PFSK-1 (cell line): ENCODE measurements around the gene PIK3R4.

Source experiments
- FOXP2 ChIP-seq: optimal IDR thresholded peaks from 2 replicates; pipeline ENCODE3; 2011; ENCODE audit warnings: borderline replicate concordance, control low read depth, inconsistent platforms; ENCODE audit not compliant: insufficient read depth; ENCODE audit errors: extremely low read length, extremely low read depth
- POLR2AphosphoS5 ChIP-seq: IDR thresholded peaks from 2 replicates; pipeline ENCODE4 v1.6.1; 2012; ENCODE audit warnings: low read depth, mild to moderate bottlenecking, control low read depth, low read length, moderate library complexity
- SIN3A ChIP-seq: IDR thresholded peaks from 2 replicates; pipeline ENCODE4 v1.6.1; 2012; ENCODE audit warnings: mild to moderate bottlenecking, low read length, moderate library complexity, borderline replicate concordance; ENCODE audit not compliant: insufficient read depth
- TAF1 ChIP-seq: IDR thresholded peaks from 2 replicates; pipeline ENCODE4 v1.6.1; 2012; ENCODE audit warnings: low read length, control low read depth, borderline replicate concordance; ENCODE audit not compliant: insufficient read depth
- TF ChIP-seq, protein P1 (sequence below), 2 experiments: IDR thresholded peaks; 2 replicates each; pipeline versions ENCODE4 v1.6.1 to v1.8.0; 2011 to 2012; ENCODE audit warnings: low read depth in 2 of 2, low read length in 2 of 2, control low read depth in 1 of 2, inconsistent platforms in 1 of 2, mild to moderate bottlenecking in 1 of 2, moderate library complexity in 1 of 2; ENCODE audit not compliant: insufficient read depth in 1 of 2

PIK3R4 gene

GRCh38 chr3:130699765-130700164 lies 46.9 kb downstream of the PIK3R4 start:
- TF ChIP-seq SIN3A (no peak), TAF1 (no peak), POLR2AphosphoS5 (no peak), FOXP2 (no peak)
- TF ChIP-seq, protein P1, sequence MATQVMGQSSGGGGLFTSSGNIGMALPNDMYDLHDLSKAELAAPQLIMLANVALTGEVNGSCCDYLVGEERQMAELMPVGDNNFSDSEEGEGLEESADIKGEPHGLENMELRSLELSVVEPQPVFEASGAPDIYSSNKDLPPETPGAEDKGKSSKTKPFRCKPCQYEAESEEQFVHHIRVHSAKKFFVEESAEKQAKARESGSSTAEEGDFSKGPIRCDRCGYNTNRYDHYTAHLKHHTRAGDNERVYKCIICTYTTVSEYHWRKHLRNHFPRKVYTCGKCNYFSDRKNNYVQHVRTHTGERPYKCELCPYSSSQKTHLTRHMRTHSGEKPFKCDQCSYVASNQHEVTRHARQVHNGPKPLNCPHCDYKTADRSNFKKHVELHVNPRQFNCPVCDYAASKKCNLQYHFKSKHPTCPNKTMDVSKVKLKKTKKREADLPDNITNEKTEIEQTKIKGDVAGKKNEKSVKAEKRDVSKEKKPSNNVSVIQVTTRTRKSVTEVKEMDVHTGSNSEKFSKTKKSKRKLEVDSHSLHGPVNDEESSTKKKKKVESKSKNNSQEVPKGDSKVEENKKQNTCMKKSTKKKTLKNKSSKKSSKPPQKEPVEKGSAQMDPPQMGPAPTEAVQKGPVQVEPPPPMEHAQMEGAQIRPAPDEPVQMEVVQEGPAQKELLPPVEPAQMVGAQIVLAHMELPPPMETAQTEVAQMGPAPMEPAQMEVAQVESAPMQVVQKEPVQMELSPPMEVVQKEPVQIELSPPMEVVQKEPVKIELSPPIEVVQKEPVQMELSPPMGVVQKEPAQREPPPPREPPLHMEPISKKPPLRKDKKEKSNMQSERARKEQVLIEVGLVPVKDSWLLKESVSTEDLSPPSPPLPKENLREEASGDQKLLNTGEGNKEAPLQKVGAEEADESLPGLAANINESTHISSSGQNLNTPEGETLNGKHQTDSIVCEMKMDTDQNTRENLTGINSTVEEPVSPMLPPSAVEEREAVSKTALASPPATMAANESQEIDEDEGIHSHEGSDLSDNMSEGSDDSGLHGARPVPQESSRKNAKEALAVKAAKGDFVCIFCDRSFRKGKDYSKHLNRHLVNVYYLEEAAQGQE (IDR thresholded peaks at IDR 0.05; ENCODE audit: insufficient read depth in 1 of 2, low read depth in 2 of 2, low read length in 2 of 2) = no peak

DNA sequence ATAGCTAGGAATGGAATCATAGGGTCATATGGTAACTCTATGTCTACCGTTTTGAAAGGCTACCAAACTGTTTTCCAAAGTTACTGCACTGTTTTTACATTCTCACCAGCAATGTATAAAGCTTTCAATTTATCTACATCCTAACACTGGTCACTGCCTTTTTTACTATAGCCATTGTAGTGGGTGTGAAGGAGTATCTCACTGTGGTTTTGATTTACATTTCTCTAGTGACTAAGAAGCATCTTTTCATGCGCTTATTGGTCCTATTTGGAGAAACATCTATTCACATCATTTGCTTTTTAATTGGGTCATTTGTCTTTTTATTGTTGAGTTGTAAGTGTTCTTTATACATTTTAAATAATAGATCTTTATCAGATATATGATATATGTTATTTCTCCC lies 53.3 kb downstream of the PIK3R4 start:
- TF ChIP-seq TAF1 = no peak
- TF ChIP-seq, protein P1 (IDR thresholded peaks at IDR 0.05; ENCODE audit: insufficient read depth in 1 of 2, low read depth in 2 of 2, low read length in 2 of 2) = no peak

GRCh38 chr3:130692455-130692854 lies 54.2 kb downstream of the PIK3R4 start:
- no peak for TF ChIP-seq POLR2AphosphoS5
- TF ChIP-seq SIN3A = no peak
- TF ChIP-seq, protein P1 (IDR thresholded peaks at IDR 0.05; ENCODE audit: insufficient read depth in 1 of 2, low read depth in 2 of 2, low read length in 2 of 2) = no peak
- TF ChIP-seq FOXP2 = no peak
- no peak for TF ChIP-seq TAF1

DNA sequence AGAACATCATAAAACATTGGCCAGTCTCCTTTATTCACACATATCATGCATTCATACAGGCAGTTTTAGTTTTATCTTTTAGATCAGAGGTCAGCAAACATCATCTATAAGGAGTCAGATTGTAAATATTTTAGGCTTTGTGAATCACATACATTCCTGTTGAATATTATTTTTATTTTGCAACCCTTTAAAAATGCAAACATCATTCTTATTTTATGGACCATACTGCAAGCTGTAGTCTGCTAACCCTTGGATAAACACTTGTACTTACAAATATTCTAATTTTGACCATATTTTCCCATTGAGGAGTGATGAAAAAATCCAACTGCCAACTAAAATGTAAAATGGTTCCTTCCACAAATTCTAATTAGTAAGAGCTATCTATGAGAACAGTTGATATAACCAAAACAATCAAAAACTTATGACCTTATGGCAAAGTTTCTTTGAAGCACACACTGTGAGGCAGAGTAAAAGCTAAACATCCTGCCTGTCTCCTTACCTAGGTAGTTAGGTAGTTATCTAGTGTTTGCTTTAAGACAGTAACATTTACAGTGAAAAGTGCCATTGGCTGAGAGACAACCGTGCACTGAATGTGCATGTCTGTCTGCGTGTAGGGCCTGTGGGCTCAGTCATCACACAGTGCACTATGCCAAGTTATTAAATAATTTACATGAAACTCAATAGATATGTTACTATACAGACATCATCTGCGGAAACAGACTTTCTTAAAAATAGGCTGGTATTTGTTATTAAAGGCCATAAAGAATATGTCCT lies 57.7 kb downstream of the PIK3R4 start:
- TF ChIP-seq FOXP2 = no peak
- TF ChIP-seq, protein P1 (IDR thresholded peaks at IDR 0.05; ENCODE audit: insufficient read depth in 1 of 2, low read depth in 2 of 2, low read length in 2 of 2) = no peak
- no peak for TF ChIP-seq SIN3A
- no peak for TF ChIP-seq TAF1
- no peak for TF ChIP-seq POLR2AphosphoS5

DNA sequence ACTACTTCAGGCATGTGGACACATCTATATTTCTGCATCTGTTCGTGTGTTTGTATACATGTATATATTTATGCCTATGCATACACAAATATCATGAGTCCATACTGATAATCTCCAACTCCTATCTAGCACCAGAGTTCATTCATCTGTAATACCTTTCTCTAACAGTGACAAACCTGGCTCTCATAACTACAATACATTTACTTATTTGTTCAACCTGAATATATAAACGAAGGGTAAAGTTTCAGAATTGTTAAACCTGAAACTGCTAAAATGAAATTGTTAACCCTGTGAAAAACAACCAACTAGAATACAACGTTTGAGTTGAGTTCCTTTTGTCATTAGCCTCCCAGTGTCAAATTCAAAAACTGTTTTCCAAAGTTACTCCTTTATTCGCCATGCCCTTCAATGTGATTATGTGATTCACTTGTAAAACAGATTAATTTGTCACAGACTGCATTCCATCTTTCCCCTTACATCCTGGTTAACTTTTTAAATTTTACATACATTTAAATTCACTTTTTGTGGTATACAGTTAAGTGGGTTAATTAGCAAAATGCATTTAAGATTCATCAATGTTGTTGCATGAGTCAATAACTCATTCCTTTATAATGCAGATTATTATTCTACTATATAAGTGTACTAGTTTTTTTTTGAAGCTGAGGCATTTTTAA lies 58.5 kb downstream of the PIK3R4 start:
- no peak for TF ChIP-seq TAF1
- TF ChIP-seq, protein P1 (IDR thresholded peaks at IDR 0.05; ENCODE audit: insufficient read depth in 1 of 2, low read depth in 2 of 2, low read length in 2 of 2) = no peak
- no peak for TF ChIP-seq FOXP2
- no peak for TF ChIP-seq SIN3A
- no peak for TF ChIP-seq POLR2AphosphoS5
